SIG-M5 treated with dmso at 0.1 percent for 504 hours (cell line): Measurements from ENCODE around the gene TKT.
A peak's percentile ranks its signal among the peaks of the same experiment; 100 is the strongest.

ENCODE experiments used
- DNase-seq: peaks from one replicate; lab custom pipeline; 2025; ENCODE audit not compliant: unreplicated experiment; lab: John Stamatoyannopoulos, UW

Gene TKT

DNA sequence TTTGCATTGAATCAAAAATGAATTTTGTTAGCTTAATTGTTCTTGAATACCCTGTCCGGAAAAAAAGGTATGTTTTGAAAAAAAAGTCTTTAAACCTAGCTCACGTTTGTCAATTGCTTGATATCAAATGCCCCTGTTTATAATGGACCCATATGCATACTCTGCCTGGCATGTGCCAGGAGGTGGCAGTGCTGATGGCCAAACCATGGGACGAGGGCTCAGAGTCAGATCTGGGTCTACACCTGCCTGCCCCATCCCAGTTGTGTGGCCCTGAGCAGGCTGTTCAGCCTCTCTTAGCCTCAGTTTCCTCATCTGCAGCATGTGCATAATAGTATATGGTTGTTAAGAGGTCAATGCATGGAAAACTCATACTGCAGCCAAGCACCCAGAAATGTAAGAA is 56.0 kb downstream of the TKT start:
- no peak for DNase-seq

DNA sequence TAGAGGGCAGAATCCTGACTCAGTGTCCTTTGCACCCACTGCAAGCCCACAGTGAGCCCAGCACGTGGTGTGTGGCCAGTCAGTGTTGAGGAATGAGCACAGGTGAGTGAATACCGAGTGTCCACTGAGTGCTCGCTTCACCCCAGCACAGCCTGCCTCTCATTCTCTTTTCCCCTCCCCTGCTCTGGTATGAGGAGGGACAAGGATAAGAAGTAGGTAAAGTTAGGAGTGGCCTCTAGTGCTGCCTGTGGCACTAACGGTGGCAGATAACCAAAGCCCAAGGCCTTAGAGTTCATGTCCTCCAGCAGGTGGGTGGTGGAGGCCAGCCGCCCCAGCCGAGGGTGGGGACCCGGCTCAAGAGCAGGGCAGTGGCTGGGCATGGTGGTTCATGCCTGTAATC is 56.8 kb downstream of the TKT start:
- DNase-seq, result no peak

DNA sequence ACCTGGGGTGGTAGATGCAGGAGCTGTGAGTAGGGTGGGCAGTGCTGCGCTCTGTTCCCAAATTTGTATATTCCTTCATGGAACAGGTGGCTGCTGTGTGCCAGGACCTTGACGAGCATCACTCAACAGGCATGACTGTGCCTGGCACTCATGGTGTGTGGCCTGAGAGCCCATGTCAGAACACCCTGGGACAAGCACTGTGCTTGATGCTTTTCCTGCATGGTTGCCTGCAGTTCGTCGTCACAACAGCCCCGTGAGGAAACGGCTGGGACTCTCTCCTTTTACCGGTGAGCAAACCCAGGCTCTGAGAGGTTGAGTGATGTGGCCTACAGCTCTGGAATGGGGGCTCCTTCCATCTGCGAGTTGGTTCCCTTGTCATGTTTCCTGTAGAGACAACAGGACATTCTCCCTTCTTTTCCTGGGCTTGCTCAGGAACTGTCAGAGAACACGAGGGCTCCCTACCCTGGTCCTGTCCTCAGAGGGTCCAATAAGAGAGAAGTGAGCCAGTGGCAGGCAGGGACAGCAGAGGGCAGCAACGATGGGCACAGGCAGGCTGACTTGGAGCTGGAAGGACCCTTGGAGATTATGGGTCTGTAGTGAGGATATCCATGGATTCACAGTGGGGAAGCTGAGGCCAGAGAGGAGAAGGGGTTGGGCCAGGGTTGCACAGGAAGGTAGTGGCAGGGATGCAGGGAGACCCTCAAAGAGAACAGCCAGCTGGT is 57.4 kb downstream of the TKT start:
- DNase-seq, result peak; percentile 21

DNA sequence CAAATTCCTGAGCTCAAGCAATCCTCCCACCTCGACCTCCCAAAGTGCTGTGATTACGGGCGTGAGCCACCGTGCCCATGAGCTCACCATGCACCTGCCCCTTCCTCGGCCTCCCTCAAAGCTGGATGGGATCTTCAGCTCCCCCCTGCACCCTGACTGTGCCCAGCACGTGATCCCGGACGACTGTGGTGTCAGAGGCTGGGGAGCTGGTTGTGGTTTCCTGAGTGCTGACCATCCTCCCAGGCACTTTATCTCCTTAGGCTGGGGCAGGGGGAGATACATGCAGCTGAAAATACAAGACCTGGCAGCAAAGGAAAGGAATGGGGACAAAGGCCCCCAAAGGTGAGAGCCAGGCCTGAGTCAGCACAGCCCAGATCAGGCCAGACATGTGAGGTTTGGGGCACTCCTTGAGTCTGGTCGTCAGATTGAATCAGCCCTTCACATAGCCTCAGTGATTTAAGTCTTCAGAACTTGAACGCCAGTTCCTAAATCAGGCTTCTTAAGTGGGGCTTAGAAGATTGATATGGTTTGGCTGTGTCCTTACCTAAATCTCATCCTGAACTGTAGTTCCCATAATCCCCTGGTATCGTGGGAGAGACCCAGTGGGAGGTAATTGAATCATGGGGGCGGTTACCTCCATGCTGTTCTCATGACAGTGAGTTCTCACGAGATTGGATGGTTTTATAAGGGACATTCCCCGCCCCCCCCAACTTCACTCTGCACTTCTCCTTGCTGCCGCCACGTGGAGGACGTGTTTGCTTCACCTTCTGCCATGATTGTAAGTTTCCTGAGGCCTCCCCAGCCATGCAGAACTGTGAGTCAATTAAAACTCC is 59.0 kb downstream of the TKT start:
- DNase-seq, result peak; percentile 79

DNA sequence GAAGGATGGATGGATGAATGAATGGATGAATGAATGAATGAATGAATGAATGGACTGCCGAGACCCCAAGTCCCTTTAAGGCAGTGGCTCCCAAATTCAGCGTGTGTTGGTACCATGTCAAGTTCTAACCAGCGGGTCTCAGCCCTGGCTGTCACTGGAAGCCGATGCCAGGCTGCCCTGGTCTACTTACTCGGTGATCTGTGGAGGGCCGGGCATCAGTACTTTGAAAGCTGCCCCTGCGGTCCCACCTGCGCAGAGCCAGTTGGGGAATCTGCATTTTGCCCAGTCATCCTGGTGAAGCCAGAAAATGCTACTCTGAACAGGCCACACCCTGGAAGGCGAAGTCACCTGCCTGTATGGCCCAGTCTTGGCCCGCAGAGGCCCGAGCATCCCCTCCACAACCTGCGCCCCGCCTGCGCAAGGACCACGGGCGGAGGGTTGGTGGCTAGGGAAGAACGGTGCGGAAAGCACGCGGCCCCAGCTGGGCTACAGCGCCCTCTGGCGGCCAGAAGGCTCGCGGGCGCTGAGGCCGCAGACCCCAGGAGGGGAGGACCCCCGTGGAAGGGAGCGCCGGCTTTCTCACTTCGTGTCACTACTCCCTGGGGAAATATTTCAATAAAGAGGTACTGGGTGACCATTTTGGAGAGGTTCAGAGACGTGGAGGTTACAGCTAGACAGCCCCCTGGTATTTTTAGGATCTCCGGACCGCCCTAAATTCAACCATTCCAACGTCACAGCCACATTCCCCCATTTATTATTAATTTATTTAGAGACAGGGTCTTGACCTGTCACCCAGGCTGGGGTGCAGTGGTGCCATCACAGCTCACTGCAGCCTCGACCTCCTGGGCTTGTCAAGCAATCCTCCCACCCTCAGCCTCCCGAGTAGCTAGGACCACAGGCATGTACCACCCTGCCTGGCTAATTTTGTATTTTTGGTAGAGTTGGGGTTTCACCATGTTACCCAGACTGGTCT is 59.9 kb downstream of the TKT start:
- peak; percentile 45 for DNase-seq

DNA sequence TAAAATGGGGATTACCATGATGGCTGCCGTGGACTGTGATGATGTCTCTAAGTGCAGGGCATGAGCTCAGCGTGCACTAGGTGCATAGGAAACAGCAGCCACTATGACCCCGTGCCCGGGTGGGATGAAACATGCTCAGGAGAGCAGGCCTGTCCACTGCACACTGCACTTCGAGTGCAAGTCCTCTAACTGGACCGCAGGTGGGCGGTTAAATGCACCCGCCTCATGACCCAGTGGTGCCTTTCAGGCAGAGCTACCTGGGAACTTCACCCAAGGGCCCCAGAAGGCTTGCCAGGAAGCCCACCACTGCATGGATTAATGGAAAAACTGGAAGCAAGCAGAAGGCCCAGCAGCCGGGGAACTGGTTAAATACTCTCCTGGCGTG is 60.8 kb downstream of the TKT start:
- DNase-seq, result no peak

DNA sequence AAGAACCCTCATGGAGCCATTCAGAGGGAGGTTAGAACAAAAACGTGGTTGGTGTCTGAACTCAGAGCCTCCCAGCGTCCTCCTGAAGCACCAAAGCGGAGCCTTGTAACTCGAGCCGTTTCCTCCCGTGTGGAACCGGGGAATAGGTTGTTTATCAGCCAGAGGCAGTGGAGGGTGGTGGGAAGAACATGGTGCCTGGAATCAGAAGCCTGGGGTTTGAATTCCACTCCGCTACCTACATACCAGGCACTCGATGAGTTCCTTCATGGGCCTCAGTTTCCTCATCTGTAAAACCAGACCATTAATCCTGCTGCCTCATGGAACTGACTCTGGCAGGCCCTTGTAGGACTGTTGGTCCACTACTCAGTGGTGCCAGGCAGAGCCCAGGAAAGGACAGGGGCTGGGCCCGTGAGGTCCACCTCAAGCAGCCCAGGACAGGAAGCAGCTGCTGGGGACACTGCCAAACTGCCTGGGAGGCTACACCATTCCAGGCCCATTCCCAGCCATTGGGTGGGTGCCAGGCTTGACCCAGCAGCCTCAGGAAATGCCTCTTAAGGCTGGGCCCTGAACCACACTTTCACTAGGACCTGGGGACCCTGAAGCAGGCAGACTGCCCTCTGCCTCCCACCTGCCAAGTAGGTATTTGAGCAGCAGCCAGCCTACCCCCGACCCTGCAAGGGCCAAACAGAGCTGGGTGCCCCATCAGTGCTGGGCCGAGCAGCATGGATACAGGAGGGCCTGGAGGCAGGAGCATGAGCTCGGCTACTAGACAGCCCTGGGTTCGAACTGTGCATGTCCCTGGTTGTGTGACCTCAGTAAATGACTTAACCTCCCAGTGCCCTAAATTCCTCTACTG is 61.4 kb downstream of the TKT start:
- no peak for DNase-seq

DNA sequence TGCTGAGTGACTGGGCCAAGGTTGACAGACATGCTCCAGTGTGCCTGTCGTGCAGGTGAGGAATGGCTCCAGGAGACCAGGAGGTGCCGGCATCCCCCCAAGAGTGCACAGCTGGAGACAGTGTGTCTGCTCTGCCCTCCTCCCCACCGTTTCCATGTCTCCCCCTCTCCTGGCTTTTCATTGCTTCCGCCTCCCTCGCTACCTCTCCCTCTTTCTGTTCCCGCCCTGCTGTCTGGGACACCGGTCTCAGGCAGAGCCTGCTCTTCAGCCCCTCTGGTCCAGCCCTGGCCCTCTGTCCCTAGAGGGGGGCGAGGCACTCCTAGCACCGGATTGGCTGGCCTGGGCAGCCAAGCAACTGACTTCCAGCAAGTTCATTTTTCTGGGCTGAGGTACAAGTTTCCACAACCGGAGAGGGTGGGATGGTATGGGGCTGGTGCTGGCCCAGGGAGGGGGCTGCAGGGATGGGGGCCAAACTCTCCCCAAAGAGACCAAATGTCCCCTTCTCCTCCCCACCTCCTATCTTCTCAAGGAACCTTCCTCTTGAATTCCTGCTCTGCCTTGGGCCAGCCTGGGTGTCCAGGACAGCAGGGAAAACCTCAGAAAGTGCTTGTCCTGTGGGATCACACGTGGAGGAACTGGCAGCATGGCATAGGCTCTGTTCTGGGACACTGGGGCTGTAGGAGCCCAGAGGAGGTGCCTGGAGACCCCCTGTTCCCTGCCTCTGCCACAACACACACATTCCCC is 62.2 kb downstream of the TKT start:
- no peak for DNase-seq

DNA sequence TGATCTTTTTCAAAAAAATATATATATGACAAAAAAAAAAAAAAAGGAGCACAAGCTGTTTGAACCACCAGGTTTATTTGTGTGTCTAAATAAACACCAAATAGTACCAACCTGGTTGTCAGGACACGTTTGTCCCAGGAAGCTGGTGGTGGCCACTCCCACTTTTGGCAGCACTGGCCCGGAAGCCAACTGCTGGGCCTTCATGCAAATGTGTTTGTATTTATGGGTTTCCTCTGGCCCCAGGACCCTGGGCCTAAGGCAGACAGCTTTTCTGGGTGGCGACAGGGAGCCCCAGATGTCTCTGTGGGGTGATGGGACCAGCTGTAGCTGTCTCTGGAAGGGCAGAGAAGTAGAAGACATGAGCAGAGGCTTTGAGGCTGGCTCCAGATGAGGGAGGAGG is 63.2 kb downstream of the TKT start:
- DNase-seq, result no peak

DNA sequence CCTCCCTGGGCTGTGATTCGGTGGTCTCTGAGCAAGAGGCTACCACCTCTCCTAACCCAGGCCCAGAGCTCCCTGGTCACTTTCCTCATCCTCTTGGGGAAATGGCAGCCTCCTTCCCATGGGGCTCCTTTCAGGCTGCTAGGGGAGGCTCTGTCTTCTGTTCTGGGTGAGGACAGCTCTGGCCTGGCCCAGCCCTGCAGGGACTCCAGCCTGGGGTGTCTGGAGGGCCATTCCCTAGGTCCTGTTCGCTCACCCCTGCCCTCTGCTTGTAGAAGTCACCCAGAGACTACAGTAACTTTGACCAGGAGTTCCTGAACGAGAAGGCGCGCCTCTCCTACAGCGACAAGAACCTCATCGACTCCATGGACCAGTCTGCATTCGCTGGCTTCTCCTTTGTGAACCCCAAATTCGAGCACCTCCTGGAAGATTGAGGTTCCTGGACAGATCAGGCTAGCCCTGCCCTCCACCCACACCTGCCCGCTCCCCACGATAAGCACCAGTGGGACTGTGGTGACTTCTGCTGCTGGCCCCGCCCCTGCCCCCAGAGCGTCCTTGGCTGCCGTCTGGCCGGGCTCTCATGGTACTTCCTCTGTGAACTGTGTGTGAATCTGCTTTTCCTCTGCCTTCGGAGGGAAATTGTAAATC is 63.9 kb downstream of the TKT start:
- DNase-seq, result no peak

DNA sequence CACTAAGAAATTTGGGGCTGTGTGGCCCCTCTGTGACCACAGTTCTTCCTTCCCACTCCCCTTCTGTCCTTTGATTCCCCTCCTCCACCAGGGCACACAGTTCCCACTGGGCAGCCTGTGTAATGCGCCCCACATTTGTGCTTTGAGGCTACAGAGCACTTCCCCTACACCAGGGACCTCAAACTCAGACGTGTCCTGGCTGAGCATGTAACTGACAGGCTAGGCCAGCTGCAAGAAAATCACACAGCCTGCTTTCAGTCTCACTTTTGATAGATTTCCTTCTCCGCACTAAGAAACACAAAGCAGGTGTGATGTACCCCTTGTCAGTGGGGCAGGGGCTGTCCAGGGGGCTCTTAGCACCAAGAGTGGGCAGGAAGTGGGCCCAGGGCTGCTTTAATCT is 65.2 kb downstream of the TKT start:
- DNase-seq, result no peak

DNA sequence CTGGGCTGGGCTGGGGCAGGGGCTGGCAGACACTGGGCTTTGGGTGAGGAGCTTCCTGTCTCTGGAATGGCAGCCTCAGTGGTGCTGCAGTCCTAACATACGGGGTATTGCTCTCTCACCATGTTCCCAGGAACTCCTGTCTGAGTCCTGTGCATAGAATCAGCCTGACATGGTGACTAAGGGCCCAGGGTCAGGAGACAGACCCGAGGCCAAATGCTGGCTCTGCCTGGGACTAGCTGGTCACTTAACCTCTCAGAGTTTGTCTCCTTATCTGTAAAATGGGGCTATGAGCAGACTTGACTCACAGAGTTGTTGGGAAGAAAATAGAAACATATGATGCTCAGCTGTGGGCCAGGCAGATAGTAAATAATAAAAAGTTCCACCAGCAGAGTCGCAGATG is 66.5 kb downstream of the TKT start:
- DNase-seq, result no peak

DNA sequence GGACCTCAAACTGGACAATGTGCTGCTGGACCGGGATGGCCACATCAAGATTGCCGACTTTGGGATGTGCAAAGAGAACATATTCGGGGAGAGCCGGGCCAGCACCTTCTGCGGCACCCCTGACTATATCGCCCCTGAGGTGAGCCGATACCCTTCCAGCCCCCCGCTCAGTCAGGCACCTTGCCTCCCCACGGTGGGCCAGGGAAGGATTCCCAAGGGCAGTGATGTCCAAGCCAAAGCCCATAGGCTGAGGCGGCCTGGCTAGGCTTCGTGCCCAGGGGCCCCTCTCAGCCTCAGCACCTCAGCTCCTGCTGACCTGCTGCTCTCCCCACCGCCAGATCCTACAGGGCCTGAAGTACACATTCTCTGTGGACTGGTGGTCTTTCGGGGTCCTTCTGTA is 67.1 kb downstream of the TKT start:
- no peak for DNase-seq

DNA sequence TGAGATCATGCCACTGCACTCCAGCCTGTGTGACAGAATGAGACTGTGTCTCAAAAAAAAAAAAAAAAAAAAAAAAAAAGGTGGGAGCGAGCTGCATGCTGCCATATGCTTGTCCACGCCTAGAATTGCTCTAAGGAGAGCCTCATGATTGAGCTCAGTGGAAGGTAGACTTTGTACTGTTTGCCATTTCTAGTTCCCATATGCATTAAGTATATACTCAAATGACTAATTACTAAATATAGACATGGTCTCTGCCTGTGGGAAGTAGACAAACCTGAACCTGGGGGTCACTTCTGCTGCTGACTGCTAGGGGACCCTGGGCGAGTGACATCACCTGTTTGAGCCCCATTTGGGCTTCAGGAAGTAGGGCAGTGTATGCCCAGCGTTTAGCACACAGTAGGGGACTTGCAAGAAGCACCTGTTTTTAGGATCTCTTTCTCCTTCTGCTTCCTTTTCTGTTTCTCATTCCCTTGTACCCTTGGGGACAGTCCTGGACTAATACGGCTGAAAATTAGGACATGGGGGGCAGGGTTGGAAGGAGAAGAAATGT is 67.6 kb downstream of the TKT start:
- no peak for DNase-seq

DNA sequence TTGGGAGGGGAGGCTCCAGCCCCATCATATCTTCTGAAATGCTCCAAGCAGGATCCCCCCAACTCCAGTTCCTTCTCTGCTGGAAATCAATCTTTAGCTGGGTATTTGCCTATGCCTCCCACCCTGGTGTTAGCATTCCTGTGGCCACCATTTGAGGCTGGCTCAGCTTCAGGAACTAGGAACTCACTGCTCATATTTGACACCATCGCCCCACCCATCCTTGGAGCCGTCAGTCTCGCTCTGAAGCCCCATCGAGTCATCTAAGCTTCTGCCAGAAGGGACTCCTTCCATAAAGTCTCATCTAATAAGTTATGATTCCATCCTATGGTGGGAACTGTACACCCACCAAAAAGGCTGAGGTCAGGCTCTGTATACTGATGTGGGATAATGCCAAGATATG is 68.4 kb downstream of the TKT start:
- DNase-seq, result no peak

DNA sequence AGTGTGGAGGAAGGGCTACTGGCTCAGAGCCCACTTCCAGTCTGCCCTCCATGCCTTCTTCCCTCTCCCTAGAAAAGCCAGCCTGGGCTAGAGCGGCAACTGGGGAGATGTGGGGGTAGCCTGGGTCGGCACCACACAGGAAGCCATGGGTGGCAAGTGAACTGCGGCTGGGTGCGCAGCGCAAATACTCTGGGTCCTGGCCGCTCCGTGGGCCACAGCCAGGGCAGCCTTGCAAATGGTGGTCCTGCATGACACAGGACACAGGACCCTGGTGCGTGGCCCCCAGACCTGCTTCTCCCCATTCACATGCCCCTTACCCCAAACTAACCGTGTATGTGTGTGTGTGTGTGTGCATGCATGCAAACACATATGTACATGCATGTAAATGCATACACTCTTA is 69.1 kb downstream of the TKT start:
- DNase-seq, result no peak

DNA sequence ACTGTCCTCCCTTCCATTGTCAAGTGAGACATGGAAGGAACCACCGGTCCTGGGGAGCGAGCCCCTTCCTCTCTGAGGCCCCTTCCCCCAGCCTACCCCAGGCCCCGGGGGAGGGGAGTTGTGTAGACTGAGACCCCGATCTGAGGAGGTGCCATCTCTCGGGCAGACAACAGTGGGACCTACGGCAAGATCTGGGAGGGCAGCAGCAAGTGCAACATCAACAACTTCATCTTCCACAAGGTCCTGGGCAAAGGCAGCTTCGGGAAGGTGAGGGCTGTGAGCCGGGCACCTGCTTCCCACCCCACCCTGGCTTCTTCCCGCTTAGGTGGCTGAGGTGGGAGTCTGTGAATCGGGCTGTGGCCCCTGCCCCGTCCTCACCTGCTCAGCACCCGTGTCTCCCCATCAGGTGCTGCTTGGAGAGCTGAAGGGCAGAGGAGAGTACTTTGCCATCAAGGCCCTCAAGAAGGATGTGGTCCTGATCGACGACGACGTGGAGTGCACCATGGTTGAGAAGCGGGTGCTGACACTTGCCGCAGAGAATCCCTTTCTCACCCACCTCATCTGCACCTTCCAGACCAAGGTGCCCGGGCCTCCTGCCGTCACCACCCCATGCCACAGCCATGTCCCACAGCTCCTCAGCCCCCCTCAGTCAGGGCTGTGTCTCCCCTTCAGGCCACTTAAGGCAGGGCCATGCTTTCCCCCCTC is 69.9 kb downstream of the TKT start:
- DNase-seq, result no peak

DNA sequence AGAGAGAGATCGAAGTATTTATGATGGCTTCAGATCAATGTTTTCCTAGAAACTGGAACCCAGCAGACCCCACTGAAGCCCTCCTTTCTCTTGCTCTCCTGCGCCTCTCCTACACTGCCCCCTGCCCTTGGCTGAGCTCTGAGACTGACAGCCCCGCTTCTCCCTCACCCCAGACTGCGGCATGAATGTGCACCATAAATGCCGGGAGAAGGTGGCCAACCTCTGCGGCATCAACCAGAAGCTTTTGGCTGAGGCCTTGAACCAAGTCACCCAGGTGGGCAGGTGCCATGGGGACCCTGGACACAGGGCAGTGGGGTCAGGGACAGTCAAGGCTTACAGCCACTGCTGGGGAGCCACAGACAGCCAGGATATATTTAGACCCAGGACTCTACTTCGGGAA is 71.1 kb downstream of the TKT start:
- DNase-seq, result no peak

DNA sequence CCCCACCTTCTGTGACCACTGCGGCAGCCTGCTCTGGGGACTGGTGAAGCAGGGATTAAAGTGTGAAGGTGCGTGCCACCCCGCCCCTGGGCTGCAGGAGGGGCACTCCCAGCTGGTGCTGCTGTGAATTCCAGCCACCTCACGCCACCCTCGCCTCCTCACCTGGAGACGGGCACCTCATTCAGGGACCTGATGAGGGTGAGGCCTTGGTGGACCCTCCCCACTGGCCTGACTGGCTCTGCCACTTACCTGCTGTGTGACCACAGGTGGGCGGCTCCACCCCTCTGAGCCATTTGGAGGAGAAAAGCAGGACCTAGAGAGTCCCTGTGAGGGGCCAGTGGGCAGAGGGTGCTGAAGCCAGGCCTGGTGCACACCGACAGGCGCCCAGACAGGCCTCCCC is 72.3 kb downstream of the TKT start:
- no peak for DNase-seq
